Measurements from ENCODE around the gene BCL7C. TPM values are rescaled to one million over a fixed set of nuclear protein-coding genes. Genes with fewer than 3 reads are reported as not detected.

BCL7C gene
- total RNA-seq, 4 donors from 2014 or later = 15.3 to 34.9 (median 24.3) TPM

GRCh38 chr16:30924913-30925631 is 31.2 kb upstream of the BCL7C start:
- TF ChIP-seq CTCF (IDR thresholded peaks at IDR 0.05; ENCODE audit: low read depth) = no peak

- TF ChIP-seq CTCF (IDR thresholded peaks at IDR 0.05; ENCODE audit: low read depth) = no peak
Measured at GRCh38 chr16:30924076-30924912, 30.4 kb upstream of the BCL7C start.

- TF ChIP-seq CTCF (IDR thresholded peaks at IDR 0.05; ENCODE audit: low read depth) = no peak
Measured at GRCh38 chr16:30923554-30924075, 29.7 kb upstream of the BCL7C start, which contains the start of gene FBXL19. FBXL19 (plus strand) TSS chr16:30923572; CDS start chr16:30925755, 2,183 bp downstream.

DNA sequence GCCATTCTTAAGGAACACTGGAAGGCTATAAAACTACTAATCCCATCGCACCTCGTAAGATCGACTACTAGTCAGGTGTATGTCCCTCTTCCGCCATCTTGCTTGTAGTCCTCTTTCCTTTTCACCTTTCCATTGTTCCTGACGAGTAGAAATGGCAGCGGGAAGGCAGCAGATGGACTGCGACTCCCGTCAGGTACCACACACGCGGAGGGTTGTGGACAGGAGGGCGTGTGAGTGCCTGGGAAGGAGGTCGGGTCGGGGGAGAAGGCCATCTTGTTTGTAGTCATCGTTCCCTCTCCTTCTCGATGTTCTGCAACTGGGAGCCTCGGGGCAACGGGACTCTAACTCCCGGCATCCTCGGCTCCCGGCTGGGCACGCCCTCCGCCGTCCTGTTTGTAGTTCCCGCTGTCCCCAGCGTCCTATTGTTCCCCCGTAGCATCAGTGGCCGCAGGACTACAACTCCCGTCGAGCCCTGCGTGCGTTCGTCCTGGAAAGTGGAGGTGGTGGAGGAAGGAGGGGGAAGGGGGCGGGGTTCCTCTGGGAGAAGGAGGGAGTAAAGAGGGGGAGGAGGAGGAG is 29.2 kb upstream of the BCL7C start:
- no peak for TF ChIP-seq CTCF (IDR thresholded peaks at IDR 0.05; ENCODE audit: low read depth)

GRCh38 chr16:30922420-30922959 is 28.6 kb upstream of the BCL7C start:
- TF ChIP-seq CTCF (IDR thresholded peaks at IDR 0.05; ENCODE audit: low read depth) = no peak

- no peak for TF ChIP-seq CTCF (IDR thresholded peaks at IDR 0.05; ENCODE audit: low read depth)
Measured at GRCh38 chr16:30921748-30922419, 28.0 kb upstream of the BCL7C start.
